ENCODE measurements around the gene VIPR2. TPM values are rescaled to one million over a fixed set of nuclear protein-coding genes. Genes with fewer than 3 reads are reported as not detected.

VIPR2 gene
- total RNA-seq, 1 donor from 2014 or later, result not detected

DNA sequence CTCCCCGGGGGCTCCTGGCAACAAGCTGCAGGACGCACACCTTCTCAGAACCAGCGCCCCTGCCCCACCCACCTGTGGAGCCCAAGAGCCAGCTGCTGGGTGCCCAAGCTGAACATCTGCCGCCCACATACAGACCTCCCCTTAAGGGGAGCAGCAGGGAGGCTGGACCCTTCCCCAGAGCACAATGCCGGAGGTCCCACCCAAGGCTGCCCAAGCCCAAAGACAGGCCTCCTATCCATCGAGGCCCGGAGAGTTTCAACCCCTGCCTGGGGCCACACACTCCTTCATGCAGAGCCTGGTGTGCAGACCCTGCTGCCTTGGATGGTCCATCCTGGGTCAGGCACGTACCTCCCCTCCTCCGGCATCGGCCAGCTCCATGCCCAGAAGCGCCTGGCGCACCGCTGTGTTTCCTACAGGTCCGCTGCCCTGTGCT, 48.7 kb downstream of the VIPR2 start:
- TF ChIP-seq, protein P1, sequence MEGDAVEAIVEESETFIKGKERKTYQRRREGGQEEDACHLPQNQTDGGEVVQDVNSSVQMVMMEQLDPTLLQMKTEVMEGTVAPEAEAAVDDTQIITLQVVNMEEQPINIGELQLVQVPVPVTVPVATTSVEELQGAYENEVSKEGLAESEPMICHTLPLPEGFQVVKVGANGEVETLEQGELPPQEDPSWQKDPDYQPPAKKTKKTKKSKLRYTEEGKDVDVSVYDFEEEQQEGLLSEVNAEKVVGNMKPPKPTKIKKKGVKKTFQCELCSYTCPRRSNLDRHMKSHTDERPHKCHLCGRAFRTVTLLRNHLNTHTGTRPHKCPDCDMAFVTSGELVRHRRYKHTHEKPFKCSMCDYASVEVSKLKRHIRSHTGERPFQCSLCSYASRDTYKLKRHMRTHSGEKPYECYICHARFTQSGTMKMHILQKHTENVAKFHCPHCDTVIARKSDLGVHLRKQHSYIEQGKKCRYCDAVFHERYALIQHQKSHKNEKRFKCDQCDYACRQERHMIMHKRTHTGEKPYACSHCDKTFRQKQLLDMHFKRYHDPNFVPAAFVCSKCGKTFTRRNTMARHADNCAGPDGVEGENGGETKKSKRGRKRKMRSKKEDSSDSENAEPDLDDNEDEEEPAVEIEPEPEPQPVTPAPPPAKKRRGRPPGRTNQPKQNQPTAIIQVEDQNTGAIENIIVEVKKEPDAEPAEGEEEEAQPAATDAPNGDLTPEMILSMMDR (IDR thresholded peaks at IDR 0.05; ENCODE audit: partially characterized antibody, unreplicated experiment), result no peak
- H3K4me1 Mint-ChIP-seq (ENCODE audit: low read depth, unreplicated experiment), result peaks cover 35% of the 10 kb centered on the region
- H3K27ac Mint-ChIP-seq (ENCODE audit: unreplicated experiment), result no peak overlapping the region
- peaks cover 2% of the 10 kb centered on the region for H3K9me3 Mint-ChIP-seq (ENCODE audit: unreplicated experiment)
- no peak for DNase-seq
- H3K27me3 Mint-ChIP-seq (ENCODE audit: unreplicated experiment), result peaks cover 3% of the 10 kb centered on the region
- no peak overlapping the region for H3K4me3 Mint-ChIP-seq (ENCODE audit: unreplicated experiment)
- H3K36me3 Mint-ChIP-seq (ENCODE audit: unreplicated experiment), result no peaks in the 10 kb centered on the region

DNA sequence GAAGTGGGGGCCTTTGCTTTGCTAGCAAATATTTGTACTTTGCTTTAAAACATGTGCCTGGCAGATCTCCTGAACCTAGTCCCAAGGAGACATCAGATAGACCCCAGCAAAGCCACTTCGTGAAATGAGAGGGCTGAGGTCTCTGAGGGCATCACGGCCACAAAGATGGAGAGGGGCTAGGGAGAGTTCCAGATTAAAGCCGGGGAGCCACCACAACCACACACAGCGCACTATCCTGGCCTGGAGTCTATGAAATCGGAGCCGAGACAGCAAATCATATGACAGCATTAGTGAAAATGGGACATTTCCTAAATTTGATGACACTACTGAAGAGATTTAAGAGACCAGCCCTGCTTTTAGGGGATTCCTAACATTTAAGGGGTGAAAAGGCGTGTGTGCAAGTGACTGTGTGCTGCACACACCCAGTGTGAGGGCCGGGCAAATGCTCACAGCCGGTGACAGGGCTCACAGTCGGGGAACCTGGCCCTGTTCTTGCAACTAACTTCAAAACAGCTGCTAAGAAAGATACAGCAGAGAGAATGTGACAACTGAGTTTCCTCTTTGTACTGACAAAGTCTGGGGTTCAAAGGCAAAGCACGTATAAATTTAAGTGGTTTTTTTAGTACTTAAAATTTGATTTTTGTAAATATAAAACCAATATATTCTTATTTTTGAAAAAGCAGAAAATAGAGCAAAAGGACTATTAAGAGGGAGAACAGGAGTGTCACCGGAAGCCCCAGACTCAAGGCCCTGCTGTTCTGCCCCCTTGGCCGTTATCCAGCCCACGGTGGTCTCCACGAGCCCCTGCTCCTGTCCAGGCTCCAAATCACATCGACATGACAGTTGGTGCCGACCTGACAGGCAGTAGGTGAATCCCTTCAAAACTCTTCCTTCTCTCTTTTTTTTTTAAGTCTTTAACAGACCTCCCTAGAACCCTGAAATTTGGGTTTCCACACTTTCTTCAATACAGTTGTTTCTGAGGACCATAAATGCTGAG, 49.5 kb downstream of the VIPR2 start:
- Mint-ChIP-seq H3K4me3 (ENCODE audit: unreplicated experiment) (no peak overlapping the region), H3K9me3 (ENCODE audit: unreplicated experiment) (peaks cover 2% of the 10 kb centered on the region), H3K36me3 (ENCODE audit: unreplicated experiment) (no peaks in the 10 kb centered on the region), H3K27ac (ENCODE audit: unreplicated experiment) (no peak overlapping the region), H3K27me3 (ENCODE audit: unreplicated experiment) (peaks cover 3% of the 10 kb centered on the region), H3K4me1 (ENCODE audit: low read depth, unreplicated experiment) (peaks cover 35% of the 10 kb centered on the region)
- DNase-seq, result no peak
- TF ChIP-seq, protein P1 (IDR thresholded peaks at IDR 0.05; ENCODE audit: partially characterized antibody, unreplicated experiment), result no peak

DNA sequence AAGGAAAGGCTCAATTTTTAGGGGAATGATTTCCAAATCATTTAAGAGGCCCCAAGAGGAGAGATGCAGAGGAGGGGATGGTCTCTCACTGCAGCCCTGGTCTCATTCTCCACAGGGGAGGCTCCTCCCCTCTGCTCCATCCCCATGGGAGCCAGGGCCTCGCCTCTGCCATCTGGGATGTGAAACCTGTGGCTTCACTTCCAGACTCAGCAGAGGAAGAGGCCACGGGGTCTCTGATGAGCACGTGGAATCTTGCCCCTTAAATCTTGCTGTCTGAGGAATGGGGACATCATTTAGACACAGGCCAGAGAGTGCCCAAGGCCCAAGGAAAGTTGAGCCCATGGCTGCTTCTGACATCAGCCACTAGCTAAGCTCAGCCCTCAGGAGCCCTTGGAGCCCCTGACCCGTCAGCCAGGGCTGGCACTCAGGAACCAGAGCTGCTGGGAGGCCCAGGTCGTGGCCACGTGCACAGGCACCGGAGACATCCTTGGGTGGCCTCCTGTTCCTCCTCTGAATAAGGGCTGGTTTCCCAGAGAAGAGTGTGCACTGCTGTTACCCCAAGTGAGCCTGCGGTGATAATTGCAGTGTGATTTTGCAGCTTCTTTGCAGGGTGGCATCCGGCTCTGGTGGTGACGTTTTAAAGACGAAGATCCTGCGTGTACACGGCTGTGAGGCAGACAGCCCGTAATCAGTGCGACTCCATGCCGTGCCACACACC, 50.5 kb downstream of the VIPR2 start:
- Mint-ChIP-seq H3K4me1 (ENCODE audit: low read depth, unreplicated experiment) (peaks cover 34% of the 10 kb centered on the region), H3K4me3 (ENCODE audit: unreplicated experiment) (no peak overlapping the region), H3K9me3 (ENCODE audit: unreplicated experiment) (peaks cover 5% of the 10 kb centered on the region), H3K27me3 (ENCODE audit: unreplicated experiment) (peaks cover 3% of the 10 kb centered on the region), H3K27ac (ENCODE audit: unreplicated experiment) (no peak overlapping the region), H3K36me3 (ENCODE audit: unreplicated experiment) (no peaks in the 10 kb centered on the region)
- DNase-seq, result peak; percentile 68
- TF ChIP-seq, protein P1 (IDR thresholded peaks at IDR 0.05; ENCODE audit: partially characterized antibody, unreplicated experiment), result no peak

DNA sequence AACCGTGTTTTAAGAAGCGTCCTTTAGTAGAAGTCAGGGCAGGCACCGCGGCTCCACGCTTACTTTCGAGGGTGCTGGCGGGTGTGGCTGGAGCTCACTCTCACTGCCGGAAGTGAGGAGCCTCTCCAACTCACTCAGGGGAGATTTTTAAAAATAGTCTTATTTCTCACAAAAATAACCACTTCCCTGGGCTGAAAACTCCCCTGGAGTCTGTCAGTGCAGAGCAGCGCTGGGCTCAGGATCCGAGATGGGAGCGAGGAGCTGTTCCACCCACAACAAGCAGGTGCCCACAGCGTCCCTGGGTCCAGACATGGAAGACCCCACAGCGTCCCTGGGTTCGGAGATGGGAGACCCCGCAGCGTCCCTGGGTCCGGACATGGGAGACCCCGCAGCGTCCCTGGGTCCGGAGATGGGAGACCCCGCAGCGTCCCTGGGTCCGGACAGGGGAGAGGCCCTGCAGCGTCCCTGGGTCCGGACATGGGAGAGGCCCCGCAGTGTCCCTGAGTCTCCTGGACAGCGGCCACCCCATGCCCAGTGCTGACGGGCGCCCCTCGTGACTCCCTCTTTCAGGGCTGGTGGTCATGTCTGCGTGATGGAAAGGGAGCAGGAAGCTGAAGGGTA, 51.2 kb downstream of the VIPR2 start:
- Mint-ChIP-seq H3K36me3 (ENCODE audit: unreplicated experiment) (no peaks in the 10 kb centered on the region), H3K4me3 (ENCODE audit: unreplicated experiment) (no peak overlapping the region), H3K4me1 (ENCODE audit: low read depth, unreplicated experiment) (peaks cover 31% of the 10 kb centered on the region), H3K27me3 (ENCODE audit: unreplicated experiment) (peaks cover 3% of the 10 kb centered on the region), H3K27ac (ENCODE audit: unreplicated experiment) (no peak overlapping the region), H3K9me3 (ENCODE audit: unreplicated experiment) (peaks cover 5% of the 10 kb centered on the region)
- TF ChIP-seq, protein P1 (IDR thresholded peaks at IDR 0.05; ENCODE audit: partially characterized antibody, unreplicated experiment), result no peak
- DNase-seq, result no peak
